CD1c-positive myeloid dendritic cell (primary cell): ENCODE data around the gene DDO.

Experiments used
- DNase-seq: peaks from one replicate; pipeline ENCODE4 v3.0.0-alpha.2; 2016; ENCODE audit errors: extremely low spot score

DDO gene

GRCh38 chr6:110345025-110345424 is 70.3 kb downstream of the DDO start:
- DNase-seq, result no peak

GRCh38 chr6:110342759-110343158 is 72.6 kb downstream of the DDO start:
- no peak for DNase-seq
